Measurements from ENCODE around the gene PPP1R9B.

- TF ChIP-seq CTCF (IDR thresholded peaks at IDR 0.05; ENCODE audit: borderline replicate concordance, extremely low read depth, low read length, poor library complexity, severe bottlenecking), result no peak
- TF ChIP-seq EZH2 (IDR thresholded peaks at IDR 0.05; ENCODE audit: borderline replicate concordance, low read depth, low read length, severe bottlenecking), result no peak
Observed at GRCh38 chr17:50148226-50149090, 2.0 kb downstream of the PPP1R9B start.
